Adrenal gland (tissue), 12 donors: ENCODE results near the gene ACCS. TPM values are rescaled to one million over a fixed set of nuclear protein-coding genes. Genes with fewer than 3 reads are reported as not detected.

ENCODE experiments used
- DNase-seq, 7 donors: peaks; one replicate each; pipeline ENCODE4 v3.0.0-alpha.2; 2019 to 2020
- H3K27ac ChIP-seq, 5 donors: fragments of 200-600 bp; sonication (generic) in 4 of 5; 1 replicate in 3 of 5; 2 replicates in 2 of 5; pipeline versions ENCODE4 v1.5.1 to v1.8.0; 2016 to 2020; ENCODE audit warnings: mild to moderate bottlenecking in 1 of 5
- H3K27me3 ChIP-seq: fragments of 200-600 bp; 2 replicates; pipeline ENCODE4 v1.8.0; 2021
- H3K36me3 ChIP-seq, 2 donors: fragments of 200-600 bp; replicated peaks in 1 of 2; 1 replicate in 1 of 2; 2 replicates in 1 of 2; pipeline versions ENCODE4 v1.5.1 to v1.8.0; 2018 to 2022
- H3K4me1 ChIP-seq, 2 donors: fragments of 200-600 bp; replicated peaks in 1 of 2; 1 replicate in 1 of 2; 2 replicates in 1 of 2; pipeline versions ENCODE4 v1.5.1 to v1.8.0; 2018 to 2021
- H3K4me3 ChIP-seq, 4 donors: fragments of 200-600 bp; sonication (generic) in 3 of 4; one replicate each; pipeline ENCODE4 v1.5.1; 2016 to 2018
- H3K9me3 ChIP-seq, 3 donors: fragments of 200-600 bp; sonication (generic) in 1 of 3; replicated peaks in 1 of 3; 1 replicate in 2 of 3; 2 replicates in 1 of 3; pipeline versions ENCODE4 v1.5.1 to v1.8.0; 2016 to 2021
- POLR2A ChIP-seq, 2 donors: fragments of 450-650 bp; IDR thresholded peaks; one replicate each; pipeline ENCODE4 v1.6.1; 2017; ENCODE audit warnings: antibody characterized with exemption in 2 of 2, mild to moderate bottlenecking in 2 of 2, moderate library complexity in 1 of 2
- WGBS, 4 donors: extraction: QIAGEN DNeasy Blood & Tissue Kit in 2 of 4; methylation state at CpG; one replicate each; pipeline versions ENCODE4 v1.1.5 to v1.1.7; 2013 to 2017; 5-methylcytosine and 5-hydroxymethylcytosine counted together
- intact Hi-C, 2 donors: fragments of 100-400 bp; cut with DNase I; formaldehyde crosslinking; loops; one replicate each; pipeline versions ENCODE4 v1.14.1 to v1.15.0; 2022 to 2023
- polyA plus RNA-seq, 3 donors: library from polyadenylated mRNA; stranded (reverse); fragments of 200-250 nt in 2 of 3; fragments of 350-450 nt in 1 of 3; fragmentation: Illumina TruSeq in 1 of 3; extraction: RNeasy Lipid Tissue Mini Kit (QIAGEN cat#74804) in 1 of 3; gene quantifications; one replicate each; pipeline ENCODE4 v1.2.3, GENCODE V29; 2013 to 2014
- total RNA-seq, 9 donors: library from RNA; depleted of rRNA in 4 of 9; stranded (reverse); fragments of >200 nt in 4 of 9; fragments of 120-200 nt in 1 of 9; fragmentation: NEBNext Ultra II Directional in 1 of 9; extraction: Animal tissue kit (Norgen Biotek cat#: 25700) in 1 of 9; gene quantifications; one replicate each; pipeline versions ENCODE4 v1.1.0 to v1.2.4, GENCODE V29; 2013 to 2023
- TF ChIP-seq, protein P1 (sequence below), 6 experiments: fragments of 450-650 bp in 4 of 6; fragments of 200-600 bp in 2 of 6; sonication (generic) in 1 of 6; IDR thresholded peaks; 1 replicate in 5 of 6; 2 replicates in 1 of 6; pipeline versions ENCODE4 v1.5.1 to v1.8.0; 2016 to 2021; ENCODE audit warnings: antibody characterized with exemption in 6 of 6, mild to moderate bottlenecking in 2 of 6, moderate library complexity in 1 of 6
- donor health status: healthy with polysubstance abuse.
- donor health status: Bipolar disorder and iron deficiency.
- donor health status: DM: yes; HTN: yes; CAD: no.
- donor health status: DM: no; HTN: no; CAD: no.
- donor health status: DM: no; HTN: no; CAD: no.
- donor health status: DM: yes; HTN: yes; CAD: no.

Gene ACCS
- total and polyA plus RNA-seq, 12 donors: 9.8 to 195 (median 41.4) TPM

DNA sequence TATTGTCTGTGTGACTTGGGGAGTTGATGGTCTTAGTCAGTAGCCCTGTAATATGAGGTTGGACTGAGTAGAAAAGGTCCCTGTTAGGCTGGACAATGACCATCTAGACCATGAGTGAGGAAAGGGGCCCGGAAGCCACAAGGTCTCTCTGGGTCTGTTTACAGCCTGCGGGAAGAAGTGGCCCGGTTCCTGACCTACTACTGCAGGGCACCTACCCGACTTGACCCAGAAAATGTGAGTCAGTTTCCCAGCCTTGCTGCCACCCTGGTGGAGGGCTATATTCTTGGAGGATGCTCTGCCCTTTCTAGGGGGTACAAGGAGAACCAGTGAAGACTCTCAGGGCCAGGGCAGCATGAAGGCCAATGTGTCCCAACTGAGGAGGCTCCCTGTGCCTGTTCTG lies 14.9 kb upstream of the ACCS start:
- H3K4me3 ChIP-seq: no peak overlapping the region
- no peaks in the 10 kb centered on the region for H3K27me3 ChIP-seq
- TF ChIP-seq, protein P1, sequence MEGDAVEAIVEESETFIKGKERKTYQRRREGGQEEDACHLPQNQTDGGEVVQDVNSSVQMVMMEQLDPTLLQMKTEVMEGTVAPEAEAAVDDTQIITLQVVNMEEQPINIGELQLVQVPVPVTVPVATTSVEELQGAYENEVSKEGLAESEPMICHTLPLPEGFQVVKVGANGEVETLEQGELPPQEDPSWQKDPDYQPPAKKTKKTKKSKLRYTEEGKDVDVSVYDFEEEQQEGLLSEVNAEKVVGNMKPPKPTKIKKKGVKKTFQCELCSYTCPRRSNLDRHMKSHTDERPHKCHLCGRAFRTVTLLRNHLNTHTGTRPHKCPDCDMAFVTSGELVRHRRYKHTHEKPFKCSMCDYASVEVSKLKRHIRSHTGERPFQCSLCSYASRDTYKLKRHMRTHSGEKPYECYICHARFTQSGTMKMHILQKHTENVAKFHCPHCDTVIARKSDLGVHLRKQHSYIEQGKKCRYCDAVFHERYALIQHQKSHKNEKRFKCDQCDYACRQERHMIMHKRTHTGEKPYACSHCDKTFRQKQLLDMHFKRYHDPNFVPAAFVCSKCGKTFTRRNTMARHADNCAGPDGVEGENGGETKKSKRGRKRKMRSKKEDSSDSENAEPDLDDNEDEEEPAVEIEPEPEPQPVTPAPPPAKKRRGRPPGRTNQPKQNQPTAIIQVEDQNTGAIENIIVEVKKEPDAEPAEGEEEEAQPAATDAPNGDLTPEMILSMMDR (IDR thresholded peaks at IDR 0.05): no peak
- no peak for TF ChIP-seq POLR2A (IDR thresholded peaks at IDR 0.05)
- intact Hi-C loops: no loop called here
- no peaks in the 10 kb centered on the region for H3K36me3 ChIP-seq
- no peaks in the 10 kb centered on the region for H3K4me1 ChIP-seq
- H3K9me3 ChIP-seq: no peaks in the 10 kb centered on the region
- no peak overlapping the region for H3K27ac ChIP-seq
- DNase-seq: peak in 1 of 7 donors; percentile 35
- 85 to 95% (median 92%) methylated on average over 4 of the region's 4 CpGs for WGBS, 4 donors

GRCh38 chr11:44057340-44057739 lies 8.7 kb upstream of the ACCS start:
- DNase-seq: peak in 1 of 7 donors; percentile 28
- Histone ChIP-seq H3K4me1 (no peaks in the 10 kb centered on the region), H3K27me3 (no peaks in the 10 kb centered on the region), H3K9me3 (no peaks in the 10 kb centered on the region), H3K36me3 (no peaks in the 10 kb centered on the region), H3K27ac (no peak overlapping the region), H3K4me3 (no peak overlapping the region)
- TF ChIP-seq POLR2A (IDR thresholded peaks at IDR 0.05): no peak
- TF ChIP-seq, protein P1 (IDR thresholded peaks at IDR 0.05): no peak
- intact Hi-C loops: no loop called here
- WGBS, 4 donors: 72 to 85% (median 82%) methylated on average over 6 of the region's 6 CpGs

GRCh38 chr11:44058275-44058674 lies 7.8 kb upstream of the ACCS start:
- WGBS, 4 donors: 89 to 94% (median 93%) methylated on average over 5 to 6 of the region's 6 CpGs
- intact Hi-C loops: no loop called here
- no peaks in the 10 kb centered on the region for H3K36me3 ChIP-seq

DNA sequence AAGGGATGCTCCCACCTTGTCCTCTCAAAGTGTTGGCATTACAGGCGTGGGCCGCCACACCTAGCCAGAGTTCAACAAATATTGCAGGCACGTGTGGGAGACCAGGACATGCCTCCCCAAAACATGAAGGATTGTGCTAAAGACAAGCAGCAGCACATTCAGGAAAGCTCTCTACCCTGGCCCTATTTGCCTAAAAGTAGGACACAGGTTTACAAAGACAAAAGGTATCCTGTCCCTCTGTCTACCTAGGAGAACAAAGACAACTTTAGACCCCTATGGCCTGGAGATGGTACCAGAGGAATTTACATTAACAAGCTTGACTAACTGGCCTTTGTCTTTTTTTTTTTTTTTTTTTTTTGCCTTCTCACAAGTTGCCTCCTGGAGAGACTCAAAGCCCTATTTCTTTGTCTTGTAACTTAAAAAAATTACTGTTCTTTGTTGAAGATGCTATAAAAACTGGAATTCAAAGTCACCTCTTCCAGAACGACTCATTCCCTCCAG lies 859 bp upstream of the ACCS start:
- H3K4me1 ChIP-seq: peaks cover 6 to 27% of the 10 kb centered on the region in 2 donors
- peaks cover 0 to 10% of the 10 kb centered on the region in 2 donors for H3K36me3 ChIP-seq
- no peak overlapping the region for H3K4me3 ChIP-seq
- WGBS, 4 donors: 47 to 74% (median 57%) methylated on average over 4 of the region's 4 CpGs
- intact Hi-C loops: no loop called here
- peak overlapping the region in 4 of 5 donors; percentile 79 to 94 (median 90) for H3K27ac ChIP-seq
- H3K9me3 ChIP-seq: no peaks in the 10 kb centered on the region
- TF ChIP-seq POLR2A (IDR thresholded peaks at IDR 0.05): no peak
- TF ChIP-seq, protein P1 (IDR thresholded peaks at IDR 0.05): no peak
- no peaks in the 10 kb centered on the region for H3K27me3 ChIP-seq
- DNase-seq: peak in 1 of 7 donors; percentile 51

More at GRCh38 chr11:44058275-44058674, 7.8 kb upstream of the ACCS start:
- Histone ChIP-seq H3K9me3 (no peaks in the 10 kb centered on the region), H3K27ac (no peak overlapping the region), H3K27me3 (no peaks in the 10 kb centered on the region), H3K4me1 (no peaks in the 10 kb centered on the region), H3K4me3 (no peak overlapping the region)
- TF ChIP-seq, protein P1 (IDR thresholded peaks at IDR 0.05): no peak
- no peak for TF ChIP-seq POLR2A (IDR thresholded peaks at IDR 0.05)
- peak in 1 of 7 donors; percentile 31 for DNase-seq
